DMS53 (cell line): ENCODE data around the gene ABCA1.

Source experiments
- DNase-seq: peaks from one replicate; lab custom pipeline; 2025; lab: John Stamatoyannopoulos, UW

Gene ABCA1

GRCh38 chr9:104765138-104765537, 162.8 kb downstream of the ABCA1 start:
- DNase-seq: peak; percentile 25

GRCh38 chr9:104758974-104759373, 169.0 kb downstream of the ABCA1 start:
- DNase-seq: peak; percentile 51

GRCh38 chr9:104750185-104750767, 177.7 kb downstream of the ABCA1 start:
- DNase-seq: no peak

- peak; percentile 47 for DNase-seq
Observed at GRCh38 chr9:104748359-104749031, 179.5 kb downstream of the ABCA1 start.

GRCh38 chr9:104747565-104748358, 180.2 kb downstream of the ABCA1 start, which contains the start of gene NIPSNAP3A:
NIPSNAP3A (plus strand) TSS chr9:104747683; CDS start chr9:104747793, 110 bp downstream.
- DNase-seq: peak; percentile 88

- DNase-seq: no peak
Observed at GRCh38 chr9:104747245-104747564, 180.8 kb downstream of the ABCA1 start.

- DNase-seq: peak; percentile 23
Observed at GRCh38 chr9:104746798-104747197, 181.2 kb downstream of the ABCA1 start.

GRCh38 chr9:104746285-104746684, 181.7 kb downstream of the ABCA1 start:
- no peak for DNase-seq

GRCh38 chr9:104745852-104746251, 182.1 kb downstream of the ABCA1 start:
- DNase-seq: no peak

GRCh38 chr9:104743376-104743985, 184.5 kb downstream of the ABCA1 start:
- peak; percentile 67 for DNase-seq

GRCh38 chr9:104740621-104741020, 187.3 kb downstream of the ABCA1 start:
- DNase-seq: no peak

GRCh38 chr9:104738452-104738851, 189.5 kb downstream of the ABCA1 start:
- DNase-seq: no peak
